Activated T-helper 1 cell treated with Interleukin-2 at 50 U/mL for 16 hours (primary cell): ENCODE measurements around the gene QSOX2.
A peak's percentile ranks its signal among the peaks of the same experiment; 100 is the strongest.

ENCODE experiments used
- DNase-seq: peaks from one replicate; pipeline ENCODE4 v3.0.0-alpha.2; 2020; ENCODE audit warnings: low read depth

Gene QSOX2

GRCh38 chr9:136172412-136173079 is 73.1 kb downstream of the QSOX2 start:
- DNase-seq, result no peak

GRCh38 chr9:136171801-136172411 is 73.7 kb downstream of the QSOX2 start:
- no peak for DNase-seq

- no peak for DNase-seq
Measured at GRCh38 chr9:136171009-136171800, 74.4 kb downstream of the QSOX2 start.

GRCh38 chr9:136170006-136170901 is 75.4 kb downstream of the QSOX2 start:
- DNase-seq, result peak; percentile 30

- DNase-seq, result no peak
Measured at GRCh38 chr9:136169495-136169894, 76.1 kb downstream of the QSOX2 start.

GRCh38 chr9:136163248-136163850 is 82.3 kb downstream of the QSOX2 start:
- no peak for DNase-seq

- no peak for DNase-seq
Measured at GRCh38 chr9:136160995-136161610, 84.5 kb downstream of the QSOX2 start.

- no peak for DNase-seq
Measured at GRCh38 chr9:136160381-136160841, 85.2 kb downstream of the QSOX2 start.

- no peak for DNase-seq
Measured at GRCh38 chr9:136159851-136160250, 85.8 kb downstream of the QSOX2 start.

- DNase-seq, result no peak
Measured at GRCh38 chr9:136157477-136158265, 87.9 kb downstream of the QSOX2 start.
